Retinal pigment epithelial cell (primary cell): Measurements from ENCODE around the gene TBATA.

ENCODE experiments used
- DNase-seq: peaks from one replicate; pipeline ENCODE4 v3.0.0-alpha.2; 2010; ENCODE audit warnings: low read depth
- H3K4me3 ChIP-seq: 2 replicates; pipeline ENCODE4 v1.5.1; 2011; ENCODE audit warnings: mild to moderate bottlenecking, low read length, control low read depth, moderate library complexity
- CTCF ChIP-seq: conservative IDR thresholded peaks from 2 replicates; pipeline ENCODE4 v1.5.1; 2011; ENCODE audit warnings: low read depth, low read length, control low read depth, inconsistent platforms

The TBATA gene

GRCh38 chr10:70745555-70745954 lies 39.6 kb downstream of the TBATA start:
- no peak for TF ChIP-seq CTCF
- DNase-seq, result no peak
- H3K4me3 ChIP-seq, result no peak overlapping the region

DNA sequence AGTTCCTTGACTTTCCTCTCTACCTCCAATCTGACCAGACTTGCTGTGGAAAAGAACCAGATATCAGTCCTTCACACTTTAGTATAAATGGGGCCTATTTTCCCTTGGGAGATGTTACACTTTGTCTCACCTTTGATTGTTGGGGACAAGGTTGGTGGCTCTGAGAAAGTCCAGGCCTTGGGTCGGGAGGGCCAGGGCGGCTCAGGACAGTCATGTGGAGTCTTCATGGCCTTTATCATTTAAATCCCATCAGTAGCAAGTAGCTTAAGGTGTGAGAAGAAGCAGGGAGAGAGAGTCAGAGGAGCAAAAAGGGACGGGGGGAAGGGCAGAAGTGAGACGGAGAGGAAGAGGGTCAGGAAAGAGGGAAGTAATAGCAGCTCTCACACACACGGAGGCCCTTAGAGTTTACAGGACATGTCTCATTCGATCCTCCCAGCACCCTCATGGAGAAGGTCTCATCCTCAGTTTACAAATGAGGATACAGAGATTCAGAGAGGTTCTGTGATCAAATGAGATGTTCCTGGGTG lies 40.5 kb downstream of the TBATA start:
- DNase-seq, result no peak
- H3K4me3 ChIP-seq, result no peak overlapping the region
- TF ChIP-seq CTCF, result no peak

DNA sequence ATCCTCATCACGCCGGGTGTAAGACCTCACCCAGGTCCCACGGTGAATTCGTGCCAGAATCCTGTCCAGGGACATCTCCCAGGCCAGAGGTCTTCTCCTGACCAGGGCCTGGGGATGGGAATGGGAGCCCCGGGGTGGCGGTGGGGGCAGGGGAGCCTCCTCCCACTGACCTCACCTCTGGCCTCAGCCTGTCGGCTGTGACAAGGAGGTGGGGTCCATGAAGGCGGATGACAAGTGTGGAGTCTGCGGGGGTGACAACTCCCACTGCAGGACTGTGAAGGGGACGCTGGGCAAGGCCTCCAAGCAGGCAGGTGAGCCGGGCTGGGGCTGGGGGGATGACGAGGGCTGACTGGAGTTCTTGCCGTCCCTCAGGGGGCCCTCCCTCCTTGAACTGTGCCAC lies 41.3 kb downstream of the TBATA start:
- TF ChIP-seq CTCF, result no peak
- H3K4me3 ChIP-seq, result no peak overlapping the region
- no peak for DNase-seq

DNA sequence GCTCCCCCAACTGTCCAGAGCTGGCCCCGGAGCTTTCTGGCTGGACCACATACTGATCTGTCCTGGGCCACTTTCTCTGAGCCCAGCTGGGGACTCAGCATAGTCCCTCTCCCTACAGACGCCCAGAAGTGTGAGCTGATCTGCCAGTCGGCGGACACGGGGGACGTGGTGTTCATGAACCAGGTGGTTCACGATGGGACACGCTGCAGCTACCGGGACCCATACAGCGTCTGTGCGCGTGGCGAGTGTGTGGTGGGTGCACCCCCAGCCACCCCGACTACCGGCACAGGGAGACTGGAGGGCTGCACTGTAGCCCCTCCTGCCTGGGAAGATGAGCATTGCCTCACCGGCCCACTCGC lies 41.8 kb downstream of the TBATA start:
- H3K4me3 ChIP-seq, result no peak overlapping the region
- no peak for DNase-seq
- TF ChIP-seq CTCF, result no peak

DNA sequence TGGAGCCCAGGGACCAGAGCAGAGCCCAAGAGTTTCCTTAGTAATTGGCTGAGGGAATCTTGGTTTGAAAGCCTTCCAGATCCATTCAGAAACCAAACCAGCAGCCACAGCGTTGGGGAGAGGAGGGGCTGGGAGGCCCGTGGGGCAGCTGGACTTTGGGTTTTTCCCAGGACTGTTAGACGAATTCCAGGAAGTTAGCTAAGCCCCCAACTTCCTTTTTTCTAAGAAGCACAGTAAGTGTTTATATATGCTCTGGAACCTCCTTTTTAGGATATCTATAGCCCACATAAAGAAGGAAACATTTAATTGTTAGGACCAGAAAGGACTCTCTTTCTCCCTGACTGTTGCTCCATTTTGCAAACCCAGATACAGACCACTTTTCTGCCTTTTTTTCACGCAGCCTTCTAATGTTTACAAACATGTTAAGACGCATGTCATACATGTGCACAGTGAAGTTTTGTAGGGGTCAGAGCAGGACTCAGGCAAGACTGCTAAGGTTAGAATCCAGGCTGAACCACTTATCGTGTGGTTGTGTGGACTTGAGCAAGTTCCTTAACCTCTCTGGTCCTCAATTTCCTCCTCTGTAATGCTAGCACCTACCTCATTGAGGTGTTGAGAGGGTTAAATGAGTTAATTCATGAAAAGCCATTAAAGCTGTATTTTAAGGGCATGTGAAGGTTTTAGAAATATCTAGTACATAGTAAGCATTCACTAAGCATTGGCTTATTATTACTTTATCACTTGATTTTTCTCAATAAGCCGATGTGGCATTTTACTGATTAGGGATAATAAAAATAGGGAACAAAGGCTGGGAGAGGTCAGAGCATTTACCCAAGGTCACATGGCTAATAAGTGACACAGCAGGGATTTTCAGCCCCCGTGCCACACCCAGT lies 42.4 kb downstream of the TBATA start:
- DNase-seq, result no peak
- H3K4me3 ChIP-seq, result no peak overlapping the region
- no peak for TF ChIP-seq CTCF

- no peak overlapping the region for H3K4me3 ChIP-seq
- TF ChIP-seq CTCF, result no peak
Observed at GRCh38 chr10:70740406-70741288, 44.5 kb downstream of the TBATA start.

More at GRCh38 chr10:70740406-70741288, 44.5 kb downstream of the TBATA start:
- no peak for DNase-seq
